Measurements from ENCODE around the gene CAP1. TPM values are rescaled to one million over a fixed set of nuclear protein-coding genes. Genes with fewer than 3 reads are reported as not detected.

The CAP1 gene
- total RNA-seq, 1 experiment from 2014 or later: 354 TPM

- BruUV-seq (replicated peaks): no TSS peak
- peaks cover 96% of the 10 kb centered on the region for H3K79me2 ChIP-seq (ENCODE audit: low read depth)
- no peaks in the 10 kb centered on the region for H3K27me3 ChIP-seq (ENCODE audit: insufficient read depth, low read depth)
- no peak overlapping the region for H3K4me2 ChIP-seq
- intact Hi-C loops (cut with micrococcal nuclease; ENCODE audit: unreplicated experiment): no loop called here
- no peak for TF ChIP-seq CTCF (conservative IDR thresholded peaks at IDR 0.05)
- no peak for TF ChIP-seq EZH2 (IDR thresholded peaks at IDR 0.05; ENCODE audit: low read depth)
- ChIA-PET POLR2A (ENCODE audit: unreplicated experiment) (no interaction called here), CTCF (no interaction called here)
- H3K27ac ChIP-seq: no peak overlapping the region
- peaks cover 25% of the 10 kb centered on the region for H3K4me1 ChIP-seq (replicated peaks; ENCODE audit: insufficient read depth)
- H3K36me3 ChIP-seq (ENCODE audit: low read depth): peaks cover 23% of the 10 kb centered on the region
- peaks cover 60% of the 10 kb centered on the region for H4K20me1 ChIP-seq (ENCODE audit: insufficient read depth)
- H2AFZ ChIP-seq: no peak overlapping the region
- H3K9me2 ChIP-seq (ENCODE audit: insufficient read depth): no peaks in the 10 kb centered on the region
- no peaks in the 10 kb centered on the region for H3K9me3 ChIP-seq (ENCODE audit: insufficient read depth, low read depth)
- no peak for DNase-seq
- H3F3A ChIP-seq (ENCODE audit: insufficient read depth, low read depth): peaks cover 32% of the 10 kb centered on the region
- H3K4me3 ChIP-seq: no peak overlapping the region
Measured at GRCh38 chr1:40045766-40046165, 5.2 kb downstream of the CAP1 start.

- Histone ChIP-seq H3K9me3 (ENCODE audit: insufficient read depth, low read depth) (no peaks in the 10 kb centered on the region), H3K9me2 (ENCODE audit: insufficient read depth) (no peaks in the 10 kb centered on the region), H3K4me2 (no peak overlapping the region), H3K36me3 (ENCODE audit: low read depth) (peaks cover 26% of the 10 kb centered on the region), H2AFZ (no peak overlapping the region), H3K4me3 (no peak overlapping the region), H3K27me3 (ENCODE audit: insufficient read depth, low read depth) (no peaks in the 10 kb centered on the region), H3K79me2 (ENCODE audit: low read depth) (peaks cover 96% of the 10 kb centered on the region), H4K20me1 (ENCODE audit: insufficient read depth) (peaks cover 60% of the 10 kb centered on the region), H3K27ac (no peak overlapping the region), H3F3A (ENCODE audit: insufficient read depth, low read depth) (peaks cover 24% of the 10 kb centered on the region), H3K4me1 (replicated peaks; ENCODE audit: insufficient read depth) (peaks cover 15% of the 10 kb centered on the region)
- POLR2A ChIA-PET (ENCODE audit: unreplicated experiment): no interaction called here
- intact Hi-C loops (cut with micrococcal nuclease; ENCODE audit: unreplicated experiment): no loop called here
- no peak for DNase-seq
- CTCF ChIA-PET: no interaction called here
- BruUV-seq (replicated peaks): no TSS peak
- TF ChIP-seq EZH2 (IDR thresholded peaks at IDR 0.05; ENCODE audit: low read depth): no peak
- TF ChIP-seq CTCF (conservative IDR thresholded peaks at IDR 0.05): no peak
Measured at GRCh38 chr1:40047276-40047675, 6.7 kb downstream of the CAP1 start.

- ChIA-PET POLR2A (ENCODE audit: unreplicated experiment) (no interaction called here), CTCF (no interaction called here)
- Histone ChIP-seq H3K9me2 (ENCODE audit: insufficient read depth) (no peaks in the 10 kb centered on the region), H3K4me3 (no peak overlapping the region), H3K27me3 (ENCODE audit: insufficient read depth, low read depth) (no peaks in the 10 kb centered on the region), H4K20me1 (ENCODE audit: insufficient read depth) (peaks cover 60% of the 10 kb centered on the region), H3K36me3 (ENCODE audit: low read depth) (peaks cover 22% of the 10 kb centered on the region), H3K9me3 (ENCODE audit: insufficient read depth, low read depth) (no peaks in the 10 kb centered on the region), H2AFZ (no peak overlapping the region), H3K4me2 (no peak overlapping the region), H3F3A (ENCODE audit: insufficient read depth, low read depth) (peaks cover 21% of the 10 kb centered on the region), H3K79me2 (ENCODE audit: low read depth) (peaks cover 96% of the 10 kb centered on the region), H3K27ac (no peak overlapping the region), H3K4me1 (replicated peaks; ENCODE audit: insufficient read depth) (peaks cover 10% of the 10 kb centered on the region; the same call in 1 of the 2 replicates)
- no peak for TF ChIP-seq EZH2 (IDR thresholded peaks at IDR 0.05; ENCODE audit: low read depth)
- TF ChIP-seq CTCF (conservative IDR thresholded peaks at IDR 0.05): no peak
- BruUV-seq (replicated peaks): no TSS peak
- intact Hi-C loops (cut with micrococcal nuclease; ENCODE audit: unreplicated experiment): no loop called here
- no peak for DNase-seq
Measured at GRCh38 chr1:40047769-40048168, 7.2 kb downstream of the CAP1 start.
